IMR-90 (cell line): ENCODE data around the gene RAB27A.

Experiments
- BHLHE40 ChIP-seq: fragments of 150-350 bp; IDR thresholded peaks from 2 replicates; pipeline ENCODE4 v1.6.1; 2016; ENCODE audit warnings: mild to moderate bottlenecking, low read depth, low read length
- CEBPB ChIP-seq: IDR thresholded peaks from 2 replicates; pipeline ENCODE4 v1.6.1; 2012; ENCODE audit warnings: low read depth, low read length, improper control_type of control experiment
- CHD1 ChIP-seq: IDR thresholded peaks from 2 replicates; pipeline ENCODE4 v1.6.1; 2012; ENCODE audit warnings: low read depth, low read length, improper control_type of control experiment
- MAFK ChIP-seq: IDR thresholded peaks from 2 replicates; pipeline ENCODE4 v1.6.1; 2012; ENCODE audit warnings: low read depth, low read length, improper control_type of control experiment
- MAZ ChIP-seq: IDR thresholded peaks from 2 replicates; pipeline ENCODE4 v1.6.1; 2012; ENCODE audit warnings: low read depth, mild to moderate bottlenecking, low read length, improper control_type of control experiment, moderate library complexity, borderline replicate concordance
- MXI1 ChIP-seq: IDR thresholded peaks from 2 replicates; pipeline ENCODE4 v1.6.1; 2012; ENCODE audit warnings: low read depth, mild to moderate bottlenecking, low read length, moderate library complexity, borderline replicate concordance
- NFE2L2 ChIP-seq: fragments of 150-350 bp; IDR thresholded peaks from 2 replicates; pipeline ENCODE4 v1.6.1; 2016; ENCODE audit warnings: low read depth, mild to moderate bottlenecking, low read length
- POLR2A ChIP-seq: IDR thresholded peaks from 2 replicates; pipeline ENCODE4 v1.6.1; 2012; ENCODE audit warnings: mild to moderate bottlenecking, low read depth, low read length
- RAD21 ChIP-seq: IDR thresholded peaks from 2 replicates; pipeline ENCODE4 v1.6.1; 2012; ENCODE audit warnings: low read length, improper control_type of control experiment
- RCOR1 ChIP-seq: IDR thresholded peaks from 2 replicates; pipeline ENCODE4 v1.6.1; 2012; ENCODE audit warnings: mild to moderate bottlenecking, low read length, improper control_type of control experiment; ENCODE audit not compliant: insufficient replicate concordance
- RFX5 ChIP-seq: IDR thresholded peaks from 2 replicates; pipeline ENCODE4 v1.8.0; 2012; ENCODE audit warnings: low read depth, mild to moderate bottlenecking, low read length, moderate library complexity
- SMC3 ChIP-seq: fragments of 150-350 bp; IDR thresholded peaks from 2 replicates; pipeline ENCODE4 v1.6.1; 2016; ENCODE audit warnings: low read depth, mild to moderate bottlenecking, antibody characterized with exemption, low read length, moderate library complexity
- TF ChIP-seq, protein P1 (sequence below): conservative IDR thresholded peaks from 2 replicates; pipeline ENCODE4 v1.5.1; 2012; ENCODE audit warnings: mild to moderate bottlenecking, low read depth, low read length, improper control_type of control experiment
- TF ChIP-seq, protein P2 (sequence below): fragments of 150-350 bp; IDR thresholded peaks from 2 replicates; pipeline ENCODE4 v1.6.1; 2017; ENCODE audit warnings: mild to moderate bottlenecking, antibody characterized with exemption, low read length, low read depth

DNA sequence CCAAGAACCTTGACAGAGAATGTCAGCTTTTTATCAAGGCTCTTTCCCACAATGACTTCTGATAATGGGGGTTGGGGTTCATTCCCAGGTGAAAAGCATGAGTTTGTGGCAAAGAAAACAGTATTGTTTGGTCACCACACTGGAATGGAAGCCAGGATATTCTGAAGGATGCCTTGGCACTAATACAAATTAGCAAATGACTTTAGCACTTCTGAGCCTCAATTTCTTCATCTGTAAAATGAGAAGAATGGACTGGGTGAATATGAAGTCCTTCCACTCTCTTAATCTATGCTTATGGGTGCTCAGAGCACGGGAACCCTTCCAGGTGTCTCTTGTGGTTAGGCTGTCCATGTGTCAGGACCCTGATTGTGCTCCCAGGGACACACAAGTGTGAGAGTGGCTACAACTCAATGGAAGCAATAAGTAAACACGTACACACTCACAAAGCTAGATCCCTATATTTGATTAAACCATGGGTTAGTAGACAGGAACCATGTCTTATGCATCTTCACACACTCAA lies 21.4 kb downstream of the RAB27A start:
- TF ChIP-seq, protein P1, sequence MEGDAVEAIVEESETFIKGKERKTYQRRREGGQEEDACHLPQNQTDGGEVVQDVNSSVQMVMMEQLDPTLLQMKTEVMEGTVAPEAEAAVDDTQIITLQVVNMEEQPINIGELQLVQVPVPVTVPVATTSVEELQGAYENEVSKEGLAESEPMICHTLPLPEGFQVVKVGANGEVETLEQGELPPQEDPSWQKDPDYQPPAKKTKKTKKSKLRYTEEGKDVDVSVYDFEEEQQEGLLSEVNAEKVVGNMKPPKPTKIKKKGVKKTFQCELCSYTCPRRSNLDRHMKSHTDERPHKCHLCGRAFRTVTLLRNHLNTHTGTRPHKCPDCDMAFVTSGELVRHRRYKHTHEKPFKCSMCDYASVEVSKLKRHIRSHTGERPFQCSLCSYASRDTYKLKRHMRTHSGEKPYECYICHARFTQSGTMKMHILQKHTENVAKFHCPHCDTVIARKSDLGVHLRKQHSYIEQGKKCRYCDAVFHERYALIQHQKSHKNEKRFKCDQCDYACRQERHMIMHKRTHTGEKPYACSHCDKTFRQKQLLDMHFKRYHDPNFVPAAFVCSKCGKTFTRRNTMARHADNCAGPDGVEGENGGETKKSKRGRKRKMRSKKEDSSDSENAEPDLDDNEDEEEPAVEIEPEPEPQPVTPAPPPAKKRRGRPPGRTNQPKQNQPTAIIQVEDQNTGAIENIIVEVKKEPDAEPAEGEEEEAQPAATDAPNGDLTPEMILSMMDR, result no peak
- no peak for TF ChIP-seq BHLHE40
- TF ChIP-seq RFX5, result no peak
- TF ChIP-seq CHD1, result no peak
- TF ChIP-seq RCOR1, result no peak
- no peak for TF ChIP-seq MXI1
- TF ChIP-seq MAFK, result no peak
- no peak for TF ChIP-seq POLR2A
- TF ChIP-seq, protein P2, sequence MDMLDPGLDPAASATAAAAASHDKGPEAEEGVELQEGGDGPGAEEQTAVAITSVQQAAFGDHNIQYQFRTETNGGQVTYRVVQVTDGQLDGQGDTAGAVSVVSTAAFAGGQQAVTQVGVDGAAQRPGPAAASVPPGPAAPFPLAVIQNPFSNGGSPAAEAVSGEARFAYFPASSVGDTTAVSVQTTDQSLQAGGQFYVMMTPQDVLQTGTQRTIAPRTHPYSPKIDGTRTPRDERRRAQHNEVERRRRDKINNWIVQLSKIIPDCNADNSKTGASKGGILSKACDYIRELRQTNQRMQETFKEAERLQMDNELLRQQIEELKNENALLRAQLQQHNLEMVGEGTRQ, result no peak
- no peak for TF ChIP-seq SMC3
- TF ChIP-seq RAD21, result no peak
- TF ChIP-seq CEBPB, result no peak
- no peak for TF ChIP-seq NFE2L2
- TF ChIP-seq MAZ, result no peak
